CD4-positive, alpha-beta T cell treated with Interferon alpha-2 for 1 hour (primary cell): ENCODE measurements around the gene ZNF398.
A peak's percentile ranks its signal among the peaks of the same experiment; 100 is the strongest.

Experiments
- DNase-seq, 2 donors: peaks; one replicate each; pipeline ENCODE4 v3.0.0-alpha.2; 2020 to 2022

Gene ZNF398

GRCh38 chr7:149153346-149153745 is 6.1 kb downstream of the ZNF398 start:
- no peak for DNase-seq

- no peak for DNase-seq
Observed at GRCh38 chr7:149154056-149154455, 6.8 kb downstream of the ZNF398 start.

GRCh38 chr7:149156898-149157297 is 9.6 kb downstream of the ZNF398 start:
- DNase-seq = no peak

- no peak for DNase-seq
Observed at GRCh38 chr7:149161241-149161848, 14.1 kb downstream of the ZNF398 start.

GRCh38 chr7:149166142-149166541 is 18.9 kb downstream of the ZNF398 start:
- DNase-seq = no peak

- DNase-seq = no peak
Observed at GRCh38 chr7:149166630-149167352, 19.5 kb downstream of the ZNF398 start.

- no peak for DNase-seq
Observed at GRCh38 chr7:149171892-149172533, 24.8 kb downstream of the ZNF398 start.

GRCh38 chr7:149172534-149172920 is 25.3 kb downstream of the ZNF398 start:
- no peak for DNase-seq

GRCh38 chr7:149175150-149175549 is 27.9 kb downstream of the ZNF398 start:
- DNase-seq = no peak

- DNase-seq = no peak
Observed at GRCh38 chr7:149179241-149179640, 32.0 kb downstream of the ZNF398 start.

- DNase-seq = no peak
Observed at GRCh38 chr7:149180722-149181449, 33.6 kb downstream of the ZNF398 start.

GRCh38 chr7:149181450-149181790 is 34.2 kb downstream of the ZNF398 start:
- DNase-seq = no peak

GRCh38 chr7:149184274-149184673 is 37.0 kb downstream of the ZNF398 start:
- no peak for DNase-seq

GRCh38 chr7:149188213-149188612 is 41.0 kb downstream of the ZNF398 start:
- no peak for DNase-seq

- DNase-seq = no peak
Observed at GRCh38 chr7:149188637-149189259, 41.5 kb downstream of the ZNF398 start.

- no peak for DNase-seq
Observed at GRCh38 chr7:149191851-149192250, 44.6 kb downstream of the ZNF398 start.

- DNase-seq = no peak
Observed at GRCh38 chr7:149194799-149195179, 47.5 kb downstream of the ZNF398 start.

- DNase-seq = peak; percentile 59 to 68
Observed at GRCh38 chr7:149195180-149196150, 48.2 kb downstream of the ZNF398 start, which contains the start of gene ZNF282. Gene ZNF282 (plus strand): TSS chr7:149195546. CDS start chr7:149195590, 44 bp downstream.

- no peak for DNase-seq
Observed at GRCh38 chr7:149196151-149196704, 49.0 kb downstream of the ZNF398 start.

GRCh38 chr7:149196705-149197171 is 49.5 kb downstream of the ZNF398 start:
- DNase-seq = no peak

GRCh38 chr7:149197675-149198074 is 50.4 kb downstream of the ZNF398 start:
- DNase-seq = no peak
